Measurements from ENCODE around the gene CENPM.

The CENPM gene

GRCh38 chr22:41946629-41947423 is at the start of gene CENPM:
Gene CENPM, minus strand, starts transcription at chr22:41947152. Its CDS starts 76 bp downstream, at chr22:41947076.
- DNase-seq, result peak; percentile 55

- no peak for DNase-seq
Observed at GRCh38 chr22:41995211-41995610, 48.3 kb upstream of the CENPM start.

GRCh38 chr22:41992496-41992895 is 45.5 kb upstream of the CENPM start:
- no peak for DNase-seq

GRCh38 chr22:41991111-41991510 is 44.2 kb upstream of the CENPM start:
- DNase-seq, result no peak

GRCh38 chr22:41989246-41989645 is 42.3 kb upstream of the CENPM start:
- no peak for DNase-seq

GRCh38 chr22:41987276-41987675 is 40.3 kb upstream of the CENPM start:
- DNase-seq, result no peak

GRCh38 chr22:41983513-41984405 is 36.8 kb upstream of the CENPM start:
- DNase-seq, result no peak

- DNase-seq, result no peak
Observed at GRCh38 chr22:41982865-41983264, 35.9 kb upstream of the CENPM start.

GRCh38 chr22:41979423-41980250 is 32.7 kb upstream of the CENPM start:
- no peak for DNase-seq

GRCh38 chr22:41978732-41979131 is 31.8 kb upstream of the CENPM start:
- DNase-seq, result no peak

- no peak for DNase-seq
Observed at GRCh38 chr22:41976961-41977566, 30.1 kb upstream of the CENPM start.

GRCh38 chr22:41976070-41976901 is 29.3 kb upstream of the CENPM start:
- no peak for DNase-seq

- no peak for DNase-seq
Observed at GRCh38 chr22:41975299-41976069, 28.5 kb upstream of the CENPM start.

- DNase-seq, result no peak
Observed at GRCh38 chr22:41974691-41975290, 27.8 kb upstream of the CENPM start.

- no peak for DNase-seq
Observed at GRCh38 chr22:41971431-41971830, 24.5 kb upstream of the CENPM start.

- DNase-seq, result no peak
Observed at GRCh38 chr22:41970601-41971000, 23.6 kb upstream of the CENPM start.

- no peak for DNase-seq
Observed at GRCh38 chr22:41969110-41969646, 22.2 kb upstream of the CENPM start, which contains the start of gene SEPTIN3. Gene SEPTIN3, plus strand, starts transcription at chr22:41969443. Its CDS starts 2,050 bp downstream, at chr22:41971493.

GRCh38 chr22:41968601-41969000 is 21.6 kb upstream of the CENPM start:
- DNase-seq, result no peak

- DNase-seq, result peak; percentile 26
Observed at GRCh38 chr22:41966607-41967240, 19.8 kb upstream of the CENPM start.
